Dermis microvascular lymphatic vessel endothelial cell (primary cell): ENCODE data around the gene NTM. TPM values are rescaled to one million over a fixed set of nuclear protein-coding genes. Genes with fewer than 3 reads are reported as not detected.

Experiments
- DNase-seq, 2 donors: peaks; one replicate each; pipeline versions ENCODE4 v3.0.0 to v3.0.0-alpha.2; 2010; ENCODE audit warnings: low read depth in 2 of 2
- total RNA-seq: library from RNA; depleted of rRNA; stranded (reverse); fragments of >200 nt; gene quantifications from 2 replicates; pipeline ENCODE4 v1.2.1, GENCODE V29; 2014

NTM gene
- total RNA-seq, 1 donor from 2014 or later, result under 0.01 TPM

GRCh38 chr11:132245403-132246385 is 875.3 kb downstream of the NTM start:
- no peak for DNase-seq

- no peak for DNase-seq
These were observed 878.2 kb downstream of the NTM start for GRCh38 chr11:132248580-132248979.

GRCh38 chr11:132249256-132249655 is 878.8 kb downstream of the NTM start:
- DNase-seq, result no peak

- DNase-seq, result no peak
These were observed 880.6 kb downstream of the NTM start for GRCh38 chr11:132251061-132251460.

- DNase-seq, result no peak
These were observed 883.3 kb downstream of the NTM start for GRCh38 chr11:132253469-132254264.

DNA sequence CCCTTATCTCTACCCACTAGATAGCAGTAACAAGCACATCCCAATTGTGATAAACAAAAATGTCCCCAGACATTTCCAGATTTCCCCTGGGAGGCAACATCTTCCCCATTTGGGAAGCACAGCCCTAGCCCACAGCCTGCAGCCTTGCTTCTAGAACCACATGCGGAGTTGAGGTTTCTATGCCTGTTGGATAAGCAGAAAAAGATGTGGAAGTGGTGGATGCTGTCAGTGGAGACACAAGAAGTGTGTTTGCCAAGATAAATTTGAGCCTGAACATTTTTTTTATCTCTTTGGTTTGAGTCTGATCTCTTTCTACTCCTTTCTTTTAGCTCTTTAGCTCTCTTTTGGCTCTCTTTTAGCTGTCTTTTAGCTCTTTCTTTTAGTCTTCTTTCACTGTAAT is 884.5 kb downstream of the NTM start:
- no peak for DNase-seq

DNA sequence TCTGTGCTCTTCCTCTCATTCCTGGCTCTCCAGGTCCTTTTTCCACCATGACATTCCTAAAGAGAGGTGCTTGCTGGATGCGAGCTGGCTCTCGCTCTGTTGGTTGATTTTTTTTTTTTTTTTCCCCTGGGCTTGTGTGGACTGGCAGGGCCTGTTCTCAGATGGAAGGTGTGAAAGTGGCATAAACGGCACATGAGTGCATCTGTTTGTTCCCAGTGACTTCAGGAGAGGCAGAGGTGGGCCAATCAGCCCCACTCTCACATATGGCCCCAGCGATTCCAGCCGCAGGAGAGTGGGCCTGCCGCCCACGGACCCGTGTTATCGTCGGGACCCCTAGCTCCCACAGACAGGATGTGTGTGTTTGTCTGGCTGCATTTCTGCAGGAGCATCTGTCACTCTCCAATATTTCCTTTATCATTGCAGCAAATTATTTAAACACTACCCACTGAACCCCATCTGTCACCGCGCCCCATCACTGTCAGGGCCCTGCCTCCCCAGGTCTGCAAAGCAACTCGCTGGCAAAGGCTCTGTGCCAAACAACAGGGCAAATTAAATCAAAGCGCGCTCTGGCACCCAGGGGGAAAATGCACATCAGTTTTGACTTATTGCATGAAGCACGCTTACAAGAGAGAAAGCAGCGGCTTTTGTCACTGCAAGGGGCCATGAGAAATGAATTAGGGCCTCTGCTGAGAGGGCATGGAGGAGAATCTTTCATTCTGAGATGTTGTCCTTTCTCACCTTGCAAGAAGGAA is 886.3 kb downstream of the NTM start:
- no peak for DNase-seq

- DNase-seq, result no peak
These were observed 887.5 kb downstream of the NTM start for GRCh38 chr11:132257871-132258270.

DNA sequence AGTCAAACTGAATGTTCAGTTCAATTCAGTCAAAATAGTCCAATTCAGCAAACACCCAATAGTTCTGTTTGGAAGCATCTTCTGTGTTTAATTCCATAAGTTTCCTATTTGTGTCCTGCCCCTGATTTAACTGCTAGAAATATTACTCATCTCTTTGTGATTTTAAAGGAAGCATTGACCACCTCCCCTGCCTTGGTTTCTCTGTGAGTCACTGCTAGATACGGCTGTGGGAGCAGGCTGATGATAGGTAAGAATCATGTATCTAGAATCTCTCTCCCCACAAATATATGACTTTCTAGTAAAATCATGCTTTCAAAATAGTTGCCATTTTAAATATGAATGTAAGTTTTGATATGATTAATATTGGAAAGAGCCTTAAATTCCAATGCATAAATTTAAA is 888.5 kb downstream of the NTM start:
- DNase-seq, result no peak

GRCh38 chr11:132260636-132261035 is 890.2 kb downstream of the NTM start:
- no peak for DNase-seq

GRCh38 chr11:132263241-132263640 is 892.8 kb downstream of the NTM start:
- no peak for DNase-seq

DNA sequence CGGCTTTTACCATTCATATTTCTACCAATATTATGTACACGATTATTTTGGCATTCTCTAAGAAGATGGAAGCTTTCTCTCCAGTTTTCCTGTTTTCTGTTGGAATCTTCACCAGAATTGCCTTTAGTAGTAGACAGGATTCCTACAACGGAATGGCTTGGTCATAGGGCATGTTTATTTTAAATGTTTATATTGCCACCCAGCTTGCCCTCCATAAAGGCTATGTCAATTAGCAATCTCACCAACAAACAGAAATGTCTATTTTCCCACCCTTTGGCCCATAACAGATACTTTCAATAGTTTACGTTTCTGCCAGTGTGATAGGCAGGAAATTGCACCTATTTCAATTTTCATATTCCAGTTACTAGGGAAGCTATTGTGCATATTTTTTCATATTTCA is 893.5 kb downstream of the NTM start:
- no peak for DNase-seq

DNA sequence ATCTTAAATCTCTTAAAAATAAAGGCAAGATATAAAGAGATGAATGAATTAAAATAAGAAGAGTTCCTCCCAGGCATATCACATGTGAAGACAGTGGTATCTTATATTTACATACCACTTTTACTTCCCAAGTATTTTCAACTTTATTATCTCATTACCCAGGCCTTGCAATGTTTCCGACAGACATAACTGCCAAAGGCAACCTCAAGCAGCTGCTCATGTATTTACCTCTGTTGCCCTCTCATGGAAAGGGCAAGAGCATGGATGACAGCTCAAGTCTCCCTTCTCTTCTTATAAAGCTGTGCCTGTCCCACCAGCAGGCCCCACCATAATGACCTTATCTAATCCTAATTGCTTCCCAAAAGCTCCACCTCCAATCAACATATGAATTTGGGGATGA is 894.2 kb downstream of the NTM start:
- no peak for DNase-seq

DNA sequence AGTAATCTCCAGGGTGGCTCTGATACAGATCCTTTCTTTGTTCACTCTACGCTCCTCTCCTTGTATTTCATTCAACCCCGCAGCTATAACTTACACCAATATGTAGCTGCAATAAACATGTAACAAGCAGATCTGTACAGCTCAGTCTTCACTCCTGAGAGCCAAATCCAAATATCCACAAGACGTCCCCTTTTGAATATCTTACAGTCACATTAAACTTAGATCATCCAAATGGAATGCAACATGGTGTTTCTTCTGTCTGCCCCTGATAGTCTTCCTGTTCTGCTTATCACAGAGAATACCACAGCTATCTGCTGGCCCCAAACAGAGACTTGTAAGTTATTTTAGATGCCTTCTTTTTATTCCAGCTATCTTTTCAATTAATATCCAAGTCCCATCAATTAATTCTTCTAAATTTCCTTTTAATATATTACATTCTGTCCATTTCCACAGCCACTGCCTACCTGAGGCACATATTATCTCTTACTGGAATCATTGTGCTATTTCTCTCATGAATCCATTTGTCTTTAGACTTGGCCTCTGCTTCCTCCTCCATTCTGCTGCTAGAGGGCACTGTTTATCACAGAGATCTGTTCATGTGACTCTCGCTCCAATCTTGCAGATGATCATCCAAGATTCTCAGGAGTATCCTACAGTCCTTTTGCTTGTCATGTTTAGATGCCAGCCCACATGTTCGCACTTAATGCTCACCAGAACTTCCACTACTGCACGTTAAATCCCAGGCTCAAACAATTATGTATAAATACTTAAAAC is 908.6 kb downstream of the NTM start:
- no peak for DNase-seq

GRCh38 chr11:132284048-132284447 is 913.6 kb downstream of the NTM start:
- DNase-seq, result no peak

- no peak for DNase-seq
These were observed 914.2 kb downstream of the NTM start for GRCh38 chr11:132284611-132285010.

DNA sequence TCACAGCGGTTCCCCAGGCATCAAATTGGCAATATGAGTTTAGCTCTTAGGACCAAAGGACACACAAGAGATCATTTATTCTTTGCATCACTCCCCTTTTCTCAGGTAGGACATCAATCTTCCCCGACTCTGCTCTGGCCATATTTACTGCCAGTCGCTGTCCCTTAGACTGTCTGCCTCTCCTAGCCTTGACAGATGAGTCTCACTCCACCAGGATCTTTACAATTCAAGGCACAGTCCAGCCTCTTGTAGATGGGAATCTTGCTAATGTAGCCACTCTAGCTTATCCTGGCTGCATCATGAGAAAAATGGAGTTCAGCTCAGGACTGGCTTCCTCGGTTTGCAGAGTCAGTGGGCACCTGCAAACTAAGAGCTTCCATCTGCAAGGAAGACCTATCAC is 915.2 kb downstream of the NTM start:
- DNase-seq, result no peak

GRCh38 chr11:132286106-132286505 is 915.7 kb downstream of the NTM start:
- no peak for DNase-seq

GRCh38 chr11:132288036-132288435 is 917.6 kb downstream of the NTM start:
- DNase-seq, result no peak

GRCh38 chr11:132289590-132290256 is 919.3 kb downstream of the NTM start:
- DNase-seq, result no peak
